Tibial nerve (tissue), 3 donors: ENCODE data around the gene NELFA.

ENCODE experiments used
- CTCF ChIP-seq, 5 experiments: fragments of 200-600 bp in 3 of 5; fragments of 450-650 bp in 2 of 5; sonication (generic) in 3 of 5; IDR thresholded peaks; one replicate each; pipeline ENCODE4 v1.5.1; 2016 to 2019; ENCODE audit warnings: antibody characterized with exemption in 5 of 5, mild to moderate bottlenecking in 3 of 5, moderate library complexity in 2 of 5
- POLR2A ChIP-seq, 2 donors: fragments of 450-650 bp; IDR thresholded peaks; one replicate each; pipeline ENCODE4 v1.6.1; 2017; ENCODE audit warnings: antibody characterized with exemption in 2 of 2, mild to moderate bottlenecking in 2 of 2, moderate library complexity in 2 of 2

GRCh38 chr4:1933700-1934099, 75.1 kb downstream of the NELFA start:
- no peak for TF ChIP-seq CTCF (IDR thresholded peaks at IDR 0.05)
- no peak for TF ChIP-seq POLR2A (IDR thresholded peaks at IDR 0.05)
